Upper lobe of right lung (tissue), 1 donor: ENCODE measurements around the gene CYP8B1. TPM values are rescaled to one million over a fixed set of nuclear protein-coding genes. Genes with fewer than 3 reads are reported as not detected.

ENCODE experiments used
- ATAC-seq: fragments of 200-7000 bp; cut with Tn5 transposase; one replicate; pipeline ENCODE4 v1.9.1; 2020; ENCODE audit warnings: mild to moderate bottlenecking, moderate library complexity
- DNase-seq: peaks from one replicate; pipeline ENCODE4 v3.0.0-alpha.2; 2020
- H3K27ac ChIP-seq: fragments of 200-600 bp; one replicate; pipeline ENCODE4 v1.8.0; 2022
- H3K27me3 ChIP-seq: fragments of 200-600 bp; one replicate; pipeline ENCODE4 v1.8.0; 2022; ENCODE audit warnings: mild to moderate bottlenecking
- H3K36me3 ChIP-seq: fragments of 200-600 bp; one replicate; pipeline ENCODE4 v1.8.0; 2022
- H3K4me1 ChIP-seq: fragments of 200-600 bp; one replicate; pipeline ENCODE4 v1.8.0; 2022
- H3K4me3 ChIP-seq: fragments of 200-600 bp; one replicate; pipeline ENCODE4 v1.8.0; 2022; ENCODE audit warnings: mild to moderate bottlenecking
- H3K9me3 ChIP-seq: fragments of 200-600 bp; one replicate; pipeline ENCODE4 v1.8.0; 2022
- intact Hi-C: fragments of 100-400 bp; cut with DNase I; formaldehyde crosslinking; loops from one replicate; pipeline ENCODE4 v1.11.0; 2022
- total RNA-seq: library from RNA; stranded (reverse); fragmentation: NEBNext Ultra II Directional; extraction: Animal tissue kit (Norgen Biotek cat#: 25700); gene quantifications from one replicate; pipeline ENCODE4 v1.2.1, GENCODE V29; 2021
- TF ChIP-seq, protein P1 (sequence below): fragments of 200-600 bp; IDR thresholded peaks from one replicate; pipeline ENCODE4 v1.8.0; 2022; ENCODE audit warnings: antibody characterized with exemption
- donor health status: DM: no; HTN: yes; CAD: no; lungs with severe emphysema.

Gene CYP8B1
- total RNA-seq, 1 donor from 2014 or later = not detected

GRCh38 chr3:42880601-42881451, 5.1 kb upstream of the CYP8B1 start:
- Histone ChIP-seq H3K4me1 (peaks cover 6% of the 10 kb centered on the region), H3K27ac (peak overlapping the region; percentile 14), H3K27me3 (no peaks in the 10 kb centered on the region), H3K36me3 (no peaks in the 10 kb centered on the region), H3K4me3 (peak overlapping the region; percentile 68), H3K9me3 (no peaks in the 10 kb centered on the region)
- TF ChIP-seq, protein P1, sequence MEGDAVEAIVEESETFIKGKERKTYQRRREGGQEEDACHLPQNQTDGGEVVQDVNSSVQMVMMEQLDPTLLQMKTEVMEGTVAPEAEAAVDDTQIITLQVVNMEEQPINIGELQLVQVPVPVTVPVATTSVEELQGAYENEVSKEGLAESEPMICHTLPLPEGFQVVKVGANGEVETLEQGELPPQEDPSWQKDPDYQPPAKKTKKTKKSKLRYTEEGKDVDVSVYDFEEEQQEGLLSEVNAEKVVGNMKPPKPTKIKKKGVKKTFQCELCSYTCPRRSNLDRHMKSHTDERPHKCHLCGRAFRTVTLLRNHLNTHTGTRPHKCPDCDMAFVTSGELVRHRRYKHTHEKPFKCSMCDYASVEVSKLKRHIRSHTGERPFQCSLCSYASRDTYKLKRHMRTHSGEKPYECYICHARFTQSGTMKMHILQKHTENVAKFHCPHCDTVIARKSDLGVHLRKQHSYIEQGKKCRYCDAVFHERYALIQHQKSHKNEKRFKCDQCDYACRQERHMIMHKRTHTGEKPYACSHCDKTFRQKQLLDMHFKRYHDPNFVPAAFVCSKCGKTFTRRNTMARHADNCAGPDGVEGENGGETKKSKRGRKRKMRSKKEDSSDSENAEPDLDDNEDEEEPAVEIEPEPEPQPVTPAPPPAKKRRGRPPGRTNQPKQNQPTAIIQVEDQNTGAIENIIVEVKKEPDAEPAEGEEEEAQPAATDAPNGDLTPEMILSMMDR = peak; percentile 90
- ATAC-seq = peak; percentile 99
- intact Hi-C loops = no loop called here
- DNase-seq = peak; percentile 93

GRCh38 chr3:42880183-42880582, 4.5 kb upstream of the CYP8B1 start:
- TF ChIP-seq, protein P1 = no peak
- ATAC-seq (no peak), DNase-seq (no peak)
- no peak overlapping the region for H3K27ac ChIP-seq
- no peaks in the 10 kb centered on the region for H3K9me3 ChIP-seq
- peak overlapping the region; percentile 68 for H3K4me3 ChIP-seq
- intact Hi-C loops = no loop called here
- no peaks in the 10 kb centered on the region for H3K36me3 ChIP-seq
- peaks cover 6% of the 10 kb centered on the region for H3K4me1 ChIP-seq
- no peaks in the 10 kb centered on the region for H3K27me3 ChIP-seq

GRCh38 chr3:42877881-42878280, 2.2 kb upstream of the CYP8B1 start:
- no peaks in the 10 kb centered on the region for H3K9me3 ChIP-seq
- H3K36me3 ChIP-seq = no peaks in the 10 kb centered on the region
- intact Hi-C loops = no loop called here
- no peak for DNase-seq
- no peak overlapping the region for H3K4me3 ChIP-seq
- H3K27me3 ChIP-seq = no peaks in the 10 kb centered on the region
- H3K4me1 ChIP-seq = peaks cover 6% of the 10 kb centered on the region
- H3K27ac ChIP-seq = no peak overlapping the region
- TF ChIP-seq, protein P1 = no peak
- ATAC-seq = no peak

GRCh38 chr3:42876940-42877720, 1.5 kb upstream of the CYP8B1 start:
- ATAC-seq (no peak), DNase-seq (no peak)
- no peaks in the 10 kb centered on the region for H3K27me3 ChIP-seq
- H3K36me3 ChIP-seq = no peaks in the 10 kb centered on the region
- no peak overlapping the region for H3K4me3 ChIP-seq
- TF ChIP-seq, protein P1 = no peak
- H3K9me3 ChIP-seq = no peaks in the 10 kb centered on the region
- H3K4me1 ChIP-seq = peaks cover 6% of the 10 kb centered on the region
- intact Hi-C loops = no loop called here
- H3K27ac ChIP-seq = no peak overlapping the region

DNA sequence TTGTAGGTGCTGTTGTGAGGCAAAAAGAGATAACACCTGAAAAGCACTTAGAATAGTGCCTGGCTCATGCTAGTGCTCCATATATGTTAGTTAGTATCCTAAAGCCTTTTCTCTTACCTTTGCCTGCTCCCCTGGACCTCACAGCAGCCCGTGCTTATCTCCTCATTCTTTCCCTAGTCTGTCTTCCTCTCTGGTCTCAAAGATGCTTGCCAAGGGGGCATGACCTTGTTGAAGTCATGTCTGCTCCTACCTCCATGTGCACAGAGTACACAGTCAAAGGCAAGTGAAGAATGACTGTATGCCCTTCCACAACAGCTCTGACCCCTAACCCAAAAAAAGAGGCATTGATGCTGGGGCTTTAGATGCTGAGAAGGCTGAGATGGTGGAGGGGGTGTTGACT, 722 bp upstream of the CYP8B1 start:
- H3K27ac ChIP-seq = no peak overlapping the region
- H3K4me3 ChIP-seq = no peak overlapping the region
- H3K9me3 ChIP-seq = no peaks in the 10 kb centered on the region
- ATAC-seq = no peak
- TF ChIP-seq, protein P1 = no peak
- no peaks in the 10 kb centered on the region for H3K36me3 ChIP-seq
- intact Hi-C loops = no loop called here
- no peak for DNase-seq
- peaks cover 4% of the 10 kb centered on the region for H3K4me1 ChIP-seq
- no peaks in the 10 kb centered on the region for H3K27me3 ChIP-seq
